Measurements from ENCODE around the gene GABPB2. TPM values are rescaled to one million over a fixed set of nuclear protein-coding genes. Genes with fewer than 3 reads are reported as not detected.

The GABPB2 gene
- total RNA-seq, 1 experiment from 2014 or later: 8.1 TPM

DNA sequence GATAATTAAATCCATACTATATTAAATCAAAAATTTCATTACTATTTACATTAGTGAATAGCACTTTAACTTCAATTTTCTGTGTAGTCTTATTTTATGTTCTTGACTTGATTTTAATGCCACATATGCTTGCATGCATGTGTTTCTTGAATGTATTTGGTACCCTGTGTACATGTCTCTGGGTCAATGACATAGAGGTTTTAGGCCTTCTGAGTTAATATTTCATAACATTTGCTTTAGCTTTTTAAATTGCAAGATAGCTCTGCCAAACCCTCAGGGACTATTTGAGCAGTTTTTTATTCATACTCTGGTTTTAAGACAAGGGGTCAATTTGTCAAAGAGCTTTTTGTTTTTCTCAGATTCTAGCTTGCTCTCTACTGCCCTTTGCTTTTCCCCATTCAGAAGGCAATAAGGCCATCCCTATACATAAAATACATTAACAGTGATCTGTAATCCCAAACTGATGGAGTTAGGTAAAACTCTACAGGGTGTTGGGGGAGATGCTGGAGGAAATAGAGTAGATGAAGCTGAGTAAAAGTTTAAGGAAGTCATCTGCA lies 5.4 kb upstream of the GABPB2 start:
- Histone ChIP-seq H3K4me1 (ENCODE audit: control insufficient read depth, insufficient read depth, low read length) (peaks cover 8% of the 10 kb centered on the region), H3K9me3 (ENCODE audit: control insufficient read depth, insufficient read depth, low read depth, low read length) (no peaks in the 10 kb centered on the region), H3K27me3 (ENCODE audit: control insufficient read depth, insufficient read depth, low read length) (no peaks in the 10 kb centered on the region), H3K4me3 (ENCODE audit: low read depth in 2 of 2, low read length in 2 of 2) (no peak overlapping the region), H3K27ac (ENCODE audit: low read length) (no peak overlapping the region), H3K36me3 (ENCODE audit: control insufficient read depth, insufficient read depth, low read length) (no peaks in the 10 kb centered on the region)
- BruUV-seq (replicated peaks): no TSS peak
- no peak for ATAC-seq
- intact Hi-C loops (cut with micrococcal nuclease; ENCODE audit: unreplicated experiment): no loop called here
- TF ChIP-seq REST (IDR thresholded peaks at IDR 0.05; ENCODE audit: insufficient read depth in 1 of 2, low read depth in 2 of 2, low read length in 1 of 2) (no peak), POLR2AphosphoS5 (IDR thresholded peaks at IDR 0.05; ENCODE audit: low read depth, low read length) (no peak), TCF7L2 (IDR thresholded peaks at IDR 0.05; ENCODE audit: low read depth, low read length) (no peak), CTCF (IDR thresholded peaks at IDR 0.05) (no peak), SIN3A (IDR thresholded peaks at IDR 0.05; ENCODE audit: borderline replicate concordance, insufficient read depth, low read depth, low read length) (no peak)
- ChIA-PET CTCF (no interaction called here), POLR2A (no interaction called here)
- in situ Hi-C loops (cut with HindIII; ENCODE audit: low pct_unique_long_range_greater_than_20kb, low sequenced_read_pairs): no loop called here
- no peak for DNase-seq (ENCODE audit: low read depth, low spot score)

- no peak overlapping the region for H3K4me3 ChIP-seq (ENCODE audit: low read depth in 2 of 2, low read length in 2 of 2)
- TF ChIP-seq REST (IDR thresholded peaks at IDR 0.05; ENCODE audit: insufficient read depth in 1 of 2, low read depth in 2 of 2, low read length in 1 of 2): no peak
- TF ChIP-seq TCF7L2 (IDR thresholded peaks at IDR 0.05; ENCODE audit: low read depth, low read length): no peak
- TF ChIP-seq POLR2AphosphoS5 (IDR thresholded peaks at IDR 0.05; ENCODE audit: low read depth, low read length): no peak
- TF ChIP-seq CTCF (IDR thresholded peaks at IDR 0.05): no peak
- no peak for TF ChIP-seq SIN3A (IDR thresholded peaks at IDR 0.05; ENCODE audit: borderline replicate concordance, insufficient read depth, low read depth, low read length)
- ATAC-seq (no peak), DNase-seq (ENCODE audit: low read depth, low spot score) (no peak)
- H3K27me3 ChIP-seq (ENCODE audit: control insufficient read depth, insufficient read depth, low read length): no peaks in the 10 kb centered on the region
- ChIA-PET CTCF (interaction anchor here (0.5 to 0.6 kb wide), 2 partner anchors 45 to 967 kb away, joined by 3 to 5 read pairs; no protein-coding TSS in a partner anchor), POLR2A (interaction anchor here (0.6 kb wide), 1 partner anchor 71 kb away, joined by 6 read pairs; no protein-coding TSS in a partner anchor)
- in situ Hi-C loops (cut with HindIII; ENCODE audit: low pct_unique_long_range_greater_than_20kb, low sequenced_read_pairs): no loop called here
- intact Hi-C loops (cut with micrococcal nuclease; ENCODE audit: unreplicated experiment): no loop called here
- peaks cover 13% of the 10 kb centered on the region for H3K4me1 ChIP-seq (ENCODE audit: control insufficient read depth, insufficient read depth, low read length)
- H3K36me3 ChIP-seq (ENCODE audit: control insufficient read depth, insufficient read depth, low read length): peaks cover 2% of the 10 kb centered on the region; the same call in 1 of the 2 replicates
- H3K27ac ChIP-seq (ENCODE audit: low read length): no peak overlapping the region
- no TSS peak for BruUV-seq (replicated peaks)
- H3K9me3 ChIP-seq (ENCODE audit: control insufficient read depth, insufficient read depth, low read depth, low read length): no peaks in the 10 kb centered on the region
These were observed 3.4 kb upstream of the GABPB2 start for GRCh38 chr1:151067185-151067584.

Data from Panc1 (cell line).